GM18520 (cell line): ENCODE measurements around the gene BCL2L12.
"Not testable (repeated sequence)": the region's sequence is repeated elsewhere in the genome, so short reads cannot be mapped to it uniquely, and the experiment has no call there.

ENCODE experiments used
- ATAC-seq: cut with Tn5 transposase; IDR thresholded peaks from one replicate; pipeline ENCODE4 v1.9.1; 2021; ENCODE audit not compliant: unreplicated experiment

The BCL2L12 gene

GRCh38 chr19:49704888-49705642, 39.3 kb downstream of the BCL2L12 start:
- no peak for ATAC-seq

DNA sequence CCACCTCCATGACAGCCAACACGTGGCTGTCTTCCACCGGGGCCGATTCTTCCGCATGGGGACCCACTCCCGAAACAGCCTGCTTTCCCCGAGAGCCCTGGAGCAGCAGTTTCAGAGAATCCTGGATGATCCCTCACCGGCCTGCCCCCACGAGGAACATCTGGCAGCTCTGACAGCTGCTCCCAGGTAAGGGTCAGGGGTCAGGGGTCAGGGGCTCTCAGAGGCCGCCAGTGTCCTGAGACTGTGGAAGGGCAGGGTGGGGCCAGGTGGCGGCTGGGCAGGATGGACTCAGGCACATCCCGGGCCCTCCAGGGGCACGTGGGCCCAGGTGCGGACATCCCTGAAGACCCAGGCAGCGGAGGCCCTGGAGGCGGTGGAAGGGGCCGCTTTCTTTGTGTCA, 40.2 kb downstream of the BCL2L12 start:
- ATAC-seq: no peak

GRCh38 chr19:49710372-49710951, 44.7 kb downstream of the BCL2L12 start:
- ATAC-seq: no peak

DNA sequence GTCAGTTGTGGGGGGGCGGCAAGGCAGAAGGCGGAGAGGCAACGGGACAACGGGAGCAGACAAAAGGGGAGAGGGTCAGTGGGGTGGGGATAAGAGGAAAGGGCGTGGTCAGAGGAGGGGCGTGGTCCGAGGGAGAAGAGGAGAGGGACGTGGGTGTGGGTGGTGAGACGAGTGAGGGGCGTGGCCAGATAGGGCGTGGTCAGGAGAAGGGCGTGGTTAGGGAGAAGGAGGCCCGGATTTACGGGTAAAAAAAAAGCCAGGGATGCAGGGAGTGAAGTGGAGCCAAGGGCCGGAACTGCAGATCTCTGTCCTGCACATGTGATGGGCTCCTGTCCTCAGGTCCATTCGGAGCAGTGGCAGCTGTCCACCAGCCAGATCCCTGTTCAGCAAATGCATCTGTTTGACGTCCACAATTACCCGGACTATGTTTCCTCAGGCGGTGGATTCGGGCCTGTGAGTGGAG, 46.7 kb downstream of the BCL2L12 start:
- ATAC-seq: no peak

GRCh38 chr19:49713236-49713845, 47.6 kb downstream of the BCL2L12 start:
- ATAC-seq: no peak

- no peak for ATAC-seq
These were observed 50.4 kb downstream of the BCL2L12 start for GRCh38 chr19:49716154-49716553.

DNA sequence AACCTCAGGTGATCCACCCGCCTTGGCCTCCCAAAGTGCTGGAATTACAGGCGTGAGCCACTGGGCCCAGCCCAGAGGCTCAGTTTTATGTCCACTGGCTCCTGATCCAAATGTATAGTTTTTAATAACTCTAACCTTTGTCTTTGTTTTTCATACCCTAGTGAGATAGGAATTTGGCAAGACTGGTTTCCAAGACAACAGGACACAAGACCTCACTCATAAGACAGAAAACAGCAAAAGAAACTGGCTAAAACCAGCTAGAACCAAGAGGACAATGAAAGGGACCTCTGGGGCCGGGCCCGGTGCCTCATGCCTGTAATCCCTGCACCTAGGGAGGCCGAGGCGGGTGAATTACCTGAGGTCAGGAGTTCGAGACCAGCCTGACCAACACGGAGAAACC, 52.8 kb downstream of the BCL2L12 start:
- no peak for ATAC-seq

- no peak for ATAC-seq
These were observed 53.3 kb downstream of the BCL2L12 start for GRCh38 chr19:49718991-49719390.

- ATAC-seq: not testable (repeated sequence)
These were observed 53.7 kb downstream of the BCL2L12 start for GRCh38 chr19:49719420-49719819.
